HG02938 (cell line): ENCODE measurements around the gene LDB3.

Source experiments
- ATAC-seq: cut with Tn5 transposase; IDR thresholded peaks from one replicate; pipeline ENCODE4 v1.9.1; 2021; ENCODE audit warnings: mild to moderate bottlenecking, moderate library complexity; ENCODE audit not compliant: unreplicated experiment

LDB3 gene

GRCh38 chr10:86700851-86701617 lies 32.7 kb downstream of the LDB3 start:
- no peak for ATAC-seq

- no peak for ATAC-seq
These were observed 34.9 kb downstream of the LDB3 start for GRCh38 chr10:86703176-86703575.

GRCh38 chr10:86705139-86705538 lies 36.8 kb downstream of the LDB3 start:
- no peak for ATAC-seq

GRCh38 chr10:86705905-86706304 lies 37.6 kb downstream of the LDB3 start:
- no peak for ATAC-seq

GRCh38 chr10:86706401-86706841 lies 38.1 kb downstream of the LDB3 start:
- ATAC-seq: no peak

GRCh38 chr10:86706977-86707376 lies 38.7 kb downstream of the LDB3 start:
- ATAC-seq: no peak

GRCh38 chr10:86707505-86707904 lies 39.2 kb downstream of the LDB3 start:
- ATAC-seq: no peak

GRCh38 chr10:86708068-86708782 lies 39.9 kb downstream of the LDB3 start:
- ATAC-seq: no peak

- no peak for ATAC-seq
These were observed 40.6 kb downstream of the LDB3 start for GRCh38 chr10:86708783-86709380.

GRCh38 chr10:86709396-86710185 lies 41.3 kb downstream of the LDB3 start:
- no peak for ATAC-seq

- ATAC-seq: peak; percentile 76
These were observed 42.7 kb downstream of the LDB3 start for GRCh38 chr10:86710987-86711512.

GRCh38 chr10:86711513-86712316 lies 43.4 kb downstream of the LDB3 start:
- ATAC-seq: peak; percentile 38

GRCh38 chr10:86712317-86712707 lies 44.0 kb downstream of the LDB3 start:
- ATAC-seq: peak; percentile 34

- ATAC-seq: no peak
These were observed 47.0 kb downstream of the LDB3 start for GRCh38 chr10:86715156-86715795.

- ATAC-seq: no peak
These were observed 47.5 kb downstream of the LDB3 start for GRCh38 chr10:86715836-86716235.

GRCh38 chr10:86716466-86716865 lies 48.2 kb downstream of the LDB3 start:
- ATAC-seq: no peak

- no peak for ATAC-seq
These were observed 50.2 kb downstream of the LDB3 start for GRCh38 chr10:86718556-86718955.

- ATAC-seq: no peak
These were observed 52.9 kb downstream of the LDB3 start for GRCh38 chr10:86721232-86721631.

GRCh38 chr10:86723009-86723408 lies 54.7 kb downstream of the LDB3 start:
- ATAC-seq: no peak

- no peak for ATAC-seq
These were observed 56.1 kb downstream of the LDB3 start for GRCh38 chr10:86724445-86724844.
